IMR-90 (cell line): Measurements from ENCODE around the gene SLC66A1. TPM values are rescaled to one million over a fixed set of nuclear protein-coding genes. Genes with fewer than 3 reads are reported as not detected.

Source experiments
- ATAC-seq: fragments of 200-7000 bp; cut with Tn5 transposase; 2 replicates; pipeline ENCODE4 v1.9.1; 2020; ENCODE audit warnings: low read depth, mild to moderate bottlenecking, moderate library complexity
- BruUV-seq: library from RNA; stranded (reverse); fragments of 400-500 nt; replicated peaks from 2 replicates; lab custom pipeline; 2021; lab: Mats Ljungman, UMichigan
- CTCF ChIA-PET: fragments of 300-600 bp; formaldehyde crosslinking; extraction: SDS; loops from one replicate; lab custom pipeline; 2021; ENCODE audit warnings: antibody characterized with exemption; lab: Yijun Ruan, JAX
- POLR2A ChIA-PET: fragments of 300-600 bp; sonication (Branson Sonifier 250); formaldehyde crosslinking; loops from one replicate; lab custom pipeline; 2022; ENCODE audit warnings: antibody characterized with exemption; ENCODE audit not compliant: unreplicated experiment; lab: Charles Lee
- DNase-seq: peaks from one replicate; pipeline ENCODE4 v3.0.0; 2013
- H2AFZ ChIP-seq: replicated peaks from 2 replicates; pipeline ENCODE3; 2013; ENCODE audit warnings: low read length, mild to moderate bottlenecking; ENCODE audit not compliant: poor library complexity
- H2AK5ac ChIP-seq: 2 replicates; pipeline ENCODE4 v1.6.1; 2013; ENCODE audit warnings: low read depth, low read length, inconsistent platforms
- H2AK9ac ChIP-seq: replicated peaks from 2 replicates; pipeline ENCODE3; 2013; ENCODE audit warnings: mild to moderate bottlenecking, low read depth, low read length, moderate library complexity; ENCODE audit not compliant: poor library complexity
- H2BK120ac ChIP-seq: 2 replicates; pipeline ENCODE4 v1.6.1; 2013; ENCODE audit warnings: low read depth, low read length, inconsistent platforms
- H2BK15ac ChIP-seq: 3 replicates; pipeline ENCODE4 v1.6.1; 2013; ENCODE audit warnings: low read depth, low read length, inconsistent platforms
- H2BK20ac ChIP-seq: 2 replicates; pipeline ENCODE4 v1.6.1; 2013; ENCODE audit warnings: low read depth, mild to moderate bottlenecking, inconsistent platforms, low read length, moderate library complexity
- H2BK5ac ChIP-seq: 2 replicates; pipeline ENCODE4 v1.6.1; 2013; ENCODE audit warnings: mild to moderate bottlenecking, low read depth, low read length, inconsistent platforms; ENCODE audit not compliant: poor library complexity, severe bottlenecking
- H3K14ac ChIP-seq: replicated peaks from 2 replicates; pipeline ENCODE4 v1.6.1; 2013; ENCODE audit warnings: low read depth, low read length, inconsistent platforms
- H3K18ac ChIP-seq: 2 replicates; pipeline ENCODE4 v1.6.1; 2013; ENCODE audit warnings: low read depth, low read length, control low read depth
- H3K23ac ChIP-seq: 2 replicates; pipeline ENCODE4 v1.6.1; 2013; ENCODE audit warnings: low read depth, low read length, inconsistent platforms
- H3K27ac ChIP-seq: 2 replicates; pipeline ENCODE4 v1.5.1; 2013; ENCODE audit warnings: mild to moderate bottlenecking, control low read depth, low read length; ENCODE audit not compliant: insufficient read depth
- H3K27me3 ChIP-seq: 2 replicates; pipeline ENCODE4 v1.6.1; 2013; ENCODE audit warnings: low read length; ENCODE audit not compliant: control insufficient read depth, insufficient read depth
- H3K36me3 ChIP-seq: 2 replicates; pipeline ENCODE4 v1.6.1; 2013; ENCODE audit warnings: low read length, mixed read lengths; ENCODE audit not compliant: control insufficient read depth, insufficient read depth
- H3K4ac ChIP-seq: 2 replicates; pipeline ENCODE4 v1.6.1; 2013; ENCODE audit warnings: low read depth, low read length, inconsistent platforms
- H3K4me1 ChIP-seq: 2 replicates; pipeline ENCODE4 v1.6.1; 2013; ENCODE audit warnings: low read length, mixed read lengths; ENCODE audit not compliant: control insufficient read depth, insufficient read depth
- H3K4me2 ChIP-seq: 2 replicates; pipeline ENCODE4 v1.6.1; 2013; ENCODE audit warnings: low read depth, mild to moderate bottlenecking, control low read depth, low read length, moderate library complexity
- H3K4me3 ChIP-seq: 2 replicates; pipeline ENCODE4 v1.5.1; 2013; ENCODE audit warnings: low read depth, mild to moderate bottlenecking, control low read depth, low read length, moderate library complexity; ENCODE audit not compliant: insufficient read depth
- H3K56ac ChIP-seq: 2 replicates; pipeline ENCODE4 v1.6.1; 2013; ENCODE audit warnings: low read length, inconsistent platforms; ENCODE audit not compliant: insufficient read depth; ENCODE audit errors: extremely low read depth
- H3K79me1 ChIP-seq, 2 experiments: 2 replicates each; pipeline ENCODE4 v1.6.1; 2013; ENCODE audit warnings: low read length in 2 of 2, inconsistent platforms in 1 of 2, low read depth in 1 of 2
- H3K9ac ChIP-seq: 2 replicates; pipeline ENCODE4 v1.6.1; 2013; ENCODE audit warnings: low read depth, low read length, control low read depth
- H3K9me1 ChIP-seq: 2 replicates; pipeline ENCODE4 v1.6.1; 2013; ENCODE audit warnings: low read length, inconsistent platforms; ENCODE audit not compliant: insufficient read depth
- H3K9me3 ChIP-seq: 2 replicates; pipeline ENCODE4 v1.6.1; 2013; ENCODE audit warnings: low read length; ENCODE audit not compliant: control insufficient read depth, insufficient read depth
- H4K20me1 ChIP-seq: 2 replicates; pipeline ENCODE4 v1.6.1; 2013; ENCODE audit warnings: low read length, inconsistent platforms; ENCODE audit not compliant: insufficient read depth
- H4K5ac ChIP-seq: 2 replicates; pipeline ENCODE4 v1.6.1; 2013; ENCODE audit warnings: mild to moderate bottlenecking, low read depth, low read length, control low read depth
- H4K8ac ChIP-seq, 2 experiments: 2 replicates each; pipeline ENCODE4 v1.6.1; 2013; ENCODE audit warnings: low read depth in 2 of 2, low read length in 2 of 2, control low read depth in 1 of 2, inconsistent platforms in 1 of 2
- H4K91ac ChIP-seq: 2 replicates; pipeline ENCODE4 v1.6.1; 2013; ENCODE audit warnings: low read depth, low read length, inconsistent platforms; ENCODE audit not compliant: insufficient read depth
- BHLHE40 ChIP-seq: fragments of 150-350 bp; IDR thresholded peaks from 2 replicates; pipeline ENCODE4 v1.6.1; 2016; ENCODE audit warnings: mild to moderate bottlenecking, low read depth, low read length
- CEBPB ChIP-seq: IDR thresholded peaks from 2 replicates; pipeline ENCODE4 v1.6.1; 2012; ENCODE audit warnings: low read depth, low read length, improper control_type of control experiment
- CHD1 ChIP-seq: IDR thresholded peaks from 2 replicates; pipeline ENCODE4 v1.6.1; 2012; ENCODE audit warnings: low read depth, low read length, improper control_type of control experiment
- ELK1 ChIP-seq: fragments of 150-350 bp; IDR thresholded peaks from 2 replicates; pipeline ENCODE4 v1.6.1; 2016; ENCODE audit warnings: low read depth, mild to moderate bottlenecking, low read length, moderate library complexity, borderline replicate concordance
- FOS ChIP-seq: fragments of 150-350 bp; IDR thresholded peaks from 2 replicates; pipeline ENCODE4 v1.6.1; 2016; ENCODE audit warnings: low read depth, low read length
- MAFK ChIP-seq: IDR thresholded peaks from 2 replicates; pipeline ENCODE4 v1.6.1; 2012; ENCODE audit warnings: low read depth, low read length, improper control_type of control experiment
- MAZ ChIP-seq: IDR thresholded peaks from 2 replicates; pipeline ENCODE4 v1.6.1; 2012; ENCODE audit warnings: low read depth, mild to moderate bottlenecking, low read length, improper control_type of control experiment, moderate library complexity, borderline replicate concordance
- MXI1 ChIP-seq: IDR thresholded peaks from 2 replicates; pipeline ENCODE4 v1.6.1; 2012; ENCODE audit warnings: low read depth, mild to moderate bottlenecking, low read length, moderate library complexity, borderline replicate concordance
- NFE2L2 ChIP-seq: fragments of 150-350 bp; IDR thresholded peaks from 2 replicates; pipeline ENCODE4 v1.6.1; 2016; ENCODE audit warnings: low read depth, mild to moderate bottlenecking, low read length
- POLR2A ChIP-seq: IDR thresholded peaks from 2 replicates; pipeline ENCODE4 v1.6.1; 2012; ENCODE audit warnings: mild to moderate bottlenecking, low read depth, low read length
- RAD21 ChIP-seq: IDR thresholded peaks from 2 replicates; pipeline ENCODE4 v1.6.1; 2012; ENCODE audit warnings: low read length, improper control_type of control experiment
- RCOR1 ChIP-seq: IDR thresholded peaks from 2 replicates; pipeline ENCODE4 v1.6.1; 2012; ENCODE audit warnings: mild to moderate bottlenecking, low read length, improper control_type of control experiment; ENCODE audit not compliant: insufficient replicate concordance
- RFX5 ChIP-seq: IDR thresholded peaks from 2 replicates; pipeline ENCODE4 v1.8.0; 2012; ENCODE audit warnings: low read depth, mild to moderate bottlenecking, low read length, moderate library complexity
- SMC3 ChIP-seq: fragments of 150-350 bp; IDR thresholded peaks from 2 replicates; pipeline ENCODE4 v1.6.1; 2016; ENCODE audit warnings: low read depth, mild to moderate bottlenecking, antibody characterized with exemption, low read length, moderate library complexity
- USF2 ChIP-seq: fragments of 150-350 bp; IDR thresholded peaks from 2 replicates; pipeline ENCODE4 v1.6.1; 2017; ENCODE audit warnings: mild to moderate bottlenecking, antibody characterized with exemption, low read length, low read depth
- WGBS, 2 experiments: methylation state at CpG; one replicate each; pipeline versions ENCODE4 v1.1.5 to v1.1.7; 2013; ENCODE audit warnings: missing lambda C conversion rate in 2 of 2; ENCODE audit not compliant: insufficient read length in 1 of 2; ENCODE audit errors: extremely low coverage in 2 of 2; 5-methylcytosine and 5-hydroxymethylcytosine counted together
- dilution Hi-C: fragments of 300-500 bp; cut with HindIII; formaldehyde crosslinking; loops from one replicate; pipeline ENCODE4 v1.14.3; 2018; ENCODE audit warnings: low sequenced_read_pairs; ENCODE audit not compliant: unreplicated experiment
- in situ Hi-C: fragments of 300-500 bp; cut with MboI; formaldehyde crosslinking; loops from 3 replicates; pipeline ENCODE4 v1.14.3; 2019; ENCODE audit warnings: low sequenced_read_pairs, inconsistent platforms, mixed read lengths
- intact Hi-C: fragments of 100-400 bp; cut with micrococcal nuclease; formaldehyde crosslinking; loops from 2 replicates; pipeline ENCODE4 v1.10.0; 2022
- polyA plus RNA-seq, 3 experiments: library from polyadenylated mRNA; depleted of rRNA; stranded (reverse); fragments of >200 nt; gene quantifications; 2 replicates each; pipeline ENCODE4 v1.2.3, GENCODE V29; 2012; ENCODE audit warnings: low replicate concordance in 1 of 3
- total RNA-seq: library from RNA; depleted of rRNA; stranded (reverse); fragments of >200 nt; gene quantifications from 2 replicates; pipeline ENCODE4 v1.2.3, GENCODE V29; 2012

The SLC66A1 gene
- total and polyA plus RNA-seq, 2 of the 4 experiments (the other 2 are of a cell fraction): 6.8 to 18.9 TPM

- no peak overlapping the region for H2BK15ac ChIP-seq
- H4K91ac ChIP-seq: no peak overlapping the region
- no TSS peak for BruUV-seq
- H3K14ac ChIP-seq: no peak overlapping the region
- no peak overlapping the region for H3K18ac ChIP-seq
- H3K79me1 ChIP-seq: peaks cover 30 to 80% of the 10 kb centered on the region in 2 experiments
- no peak overlapping the region for H3K4ac ChIP-seq
- 100% methylated on average over 1 of the region's 5 CpGs; no CpG with 5 or more reads in 1 of the 2 experiments for WGBS, 2 experiments
- in situ Hi-C loops: no loop called here
- dilution Hi-C loops: no loop called here
- H3K4me2 ChIP-seq: no peak overlapping the region
- no peak overlapping the region for H3K9ac ChIP-seq
- H2BK20ac ChIP-seq: no peak overlapping the region
- H2AFZ ChIP-seq: no peak overlapping the region
- no peak overlapping the region for H2BK120ac ChIP-seq
- H2BK5ac ChIP-seq: no peak overlapping the region
- DNase-seq (no peak), ATAC-seq (no peak)
- no peak overlapping the region for H4K8ac ChIP-seq
- no peaks in the 10 kb centered on the region for H3K27me3 ChIP-seq
- H3K27ac ChIP-seq: no peak overlapping the region
- peaks cover 54% of the 10 kb centered on the region for H4K20me1 ChIP-seq
- H3K4me3 ChIP-seq: no peak overlapping the region
- ChIA-PET CTCF (no interaction called here), POLR2A (no interaction called here)
- H3K9me3 ChIP-seq: no peaks in the 10 kb centered on the region
- TF ChIP-seq ELK1 (no peak), CEBPB (no peak), RFX5 (no peak), RAD21 (no peak), CHD1 (no peak), BHLHE40 (no peak), NFE2L2 (no peak), MAZ (no peak), POLR2A (no peak), MAFK (no peak), MXI1 (no peak), FOS (no peak), USF2 (no peak), SMC3 (no peak), RCOR1 (no peak)
- intact Hi-C loops: no loop called here
- no peak overlapping the region for H2AK5ac ChIP-seq
- peaks cover 8% of the 10 kb centered on the region for H3K9me1 ChIP-seq
- no peak overlapping the region for H2AK9ac ChIP-seq
- peaks cover 3% of the 10 kb centered on the region; the same call in 1 of the 2 replicates for H3K4me1 ChIP-seq
- H3K23ac ChIP-seq: no peak overlapping the region
- no peak overlapping the region for H3K56ac ChIP-seq
- no peak overlapping the region for H4K5ac ChIP-seq
- H3K36me3 ChIP-seq: peaks cover 61% of the 10 kb centered on the region
Measured at GRCh38 chr1:19356266-19356665, 44.1 kb downstream of the SLC66A1 start.
